GM19455 (cell line): ENCODE data around the gene PIAS1.

Experiments used
- ATAC-seq: cut with Tn5 transposase; IDR thresholded peaks from one replicate; pipeline ENCODE4 v1.9.1; 2021; ENCODE audit not compliant: unreplicated experiment

Gene PIAS1

GRCh38 chr15:68062214-68062613 is 8.1 kb downstream of the PIAS1 start:
- no peak for ATAC-seq

GRCh38 chr15:68062946-68063465 is 8.9 kb downstream of the PIAS1 start:
- ATAC-seq: no peak

- ATAC-seq: no peak
These were observed 9.5 kb downstream of the PIAS1 start for GRCh38 chr15:68063606-68064005.

GRCh38 chr15:68073576-68074288 is 19.6 kb downstream of the PIAS1 start:
- no peak for ATAC-seq

GRCh38 chr15:68075764-68076385 is 21.8 kb downstream of the PIAS1 start:
- no peak for ATAC-seq

GRCh38 chr15:68078365-68078764 is 24.2 kb downstream of the PIAS1 start:
- no peak for ATAC-seq

- no peak for ATAC-seq
These were observed 26.2 kb downstream of the PIAS1 start for GRCh38 chr15:68080334-68080733.

- no peak for ATAC-seq
These were observed 26.7 kb downstream of the PIAS1 start for GRCh38 chr15:68080783-68081182.

GRCh38 chr15:68081869-68082505 is 27.9 kb downstream of the PIAS1 start:
- ATAC-seq: no peak

- no peak for ATAC-seq
These were observed 28.6 kb downstream of the PIAS1 start for GRCh38 chr15:68082735-68083134.

GRCh38 chr15:68083463-68083862 is 29.3 kb downstream of the PIAS1 start:
- ATAC-seq: no peak

- no peak for ATAC-seq
These were observed 30.9 kb downstream of the PIAS1 start for GRCh38 chr15:68085052-68085451.

GRCh38 chr15:68091743-68092142 is 37.6 kb downstream of the PIAS1 start:
- ATAC-seq: no peak

- ATAC-seq: no peak
These were observed 42.0 kb downstream of the PIAS1 start for GRCh38 chr15:68096099-68096498.

- no peak for ATAC-seq
These were observed 42.9 kb downstream of the PIAS1 start for GRCh38 chr15:68097029-68097428.

GRCh38 chr15:68098465-68098864 is 44.4 kb downstream of the PIAS1 start:
- ATAC-seq: no peak

- no peak for ATAC-seq
These were observed 46.1 kb downstream of the PIAS1 start for GRCh38 chr15:68100194-68100593.

GRCh38 chr15:68103603-68104002 is 49.5 kb downstream of the PIAS1 start:
- no peak for ATAC-seq

- no peak for ATAC-seq
These were observed 52.5 kb downstream of the PIAS1 start for GRCh38 chr15:68106656-68107055.

GRCh38 chr15:68107142-68107541 is 53.0 kb downstream of the PIAS1 start:
- no peak for ATAC-seq

GRCh38 chr15:68112706-68113105 is 58.6 kb downstream of the PIAS1 start:
- no peak for ATAC-seq

- no peak for ATAC-seq
These were observed 59.2 kb downstream of the PIAS1 start for GRCh38 chr15:68113273-68113672.
